Inflammatory macrophage (primary cell): ENCODE data around the gene ATP2B3.

Experiments used
- DNase-seq, 2 donors: peaks; one replicate each; pipeline ENCODE4 v3.0.0-alpha.2; 2020 to 2022

Gene ATP2B3

GRCh38 chrX:153622661-153623309 is 105.3 kb downstream of the ATP2B3 start:
- DNase-seq, result no peak

GRCh38 chrX:153623310-153624029 is 106.0 kb downstream of the ATP2B3 start:
- no peak for DNase-seq

GRCh38 chrX:153624196-153625091 is 107.0 kb downstream of the ATP2B3 start:
- no peak for DNase-seq

GRCh38 chrX:153625271-153626024 is 108.0 kb downstream of the ATP2B3 start:
- DNase-seq, result no peak

- no peak for DNase-seq
These were observed 108.7 kb downstream of the ATP2B3 start for GRCh38 chrX:153626025-153626633.

GRCh38 chrX:153626863-153627674 is 109.6 kb downstream of the ATP2B3 start:
- DNase-seq, result no peak

GRCh38 chrX:153627675-153628111 is 110.3 kb downstream of the ATP2B3 start:
- peak in 1 of 2 donors; percentile 24 for DNase-seq

- DNase-seq, result no peak
These were observed 110.7 kb downstream of the ATP2B3 start for GRCh38 chrX:153628129-153628528.

- DNase-seq, result no peak
These were observed 111.2 kb downstream of the ATP2B3 start for GRCh38 chrX:153628665-153629064.

GRCh38 chrX:153631346-153631745 is 113.9 kb downstream of the ATP2B3 start:
- no peak for DNase-seq

- no peak for DNase-seq
These were observed 114.6 kb downstream of the ATP2B3 start for GRCh38 chrX:153631907-153632594.
